CD4-positive, CD25-positive, alpha-beta regulatory T cell (primary cell): ENCODE data around the gene ZNF18. TPM values are rescaled to one million over a fixed set of nuclear protein-coding genes. Genes with fewer than 3 reads are reported as not detected.

Experiments
- ATAC-seq, 2 donors: fragments of 150-1000 bp; cut with Tn5 transposase; one replicate each; pipeline ENCODE4 v1.10.0; 2021; ENCODE audit warnings: low read depth in 2 of 2, moderate number of reproducible peaks in 2 of 2, moderate library complexity in 1 of 2
- DNase-seq, 3 donors: peaks; one replicate each; pipeline versions ENCODE4 v3.0.0 to v3.0.0-alpha.2; 2012 to 2022; ENCODE audit warnings: mixed read lengths in 1 of 3
- H3K27ac ChIP-seq: one replicate; pipeline ENCODE4 v1.7.0; 2013; ENCODE audit warnings: mild to moderate bottlenecking, low read length; ENCODE audit not compliant: insufficient read depth, poor library complexity, severe bottlenecking
- H3K27me3 ChIP-seq: one replicate; pipeline ENCODE4 v1.7.0; 2013; ENCODE audit warnings: low read length; ENCODE audit not compliant: control insufficient read depth, insufficient read depth
- H3K36me3 ChIP-seq: one replicate; pipeline ENCODE4 v1.7.0; 2013; ENCODE audit warnings: mild to moderate bottlenecking, low read length, moderate library complexity; ENCODE audit not compliant: control insufficient read depth, insufficient read depth
- H3K4me1 ChIP-seq: 2 replicates; pipeline ENCODE4 v1.7.0; 2013; ENCODE audit warnings: mild to moderate bottlenecking, low read length; ENCODE audit not compliant: insufficient read depth, control insufficient read depth, poor library complexity, severe bottlenecking
- H3K4me3 ChIP-seq: one replicate; pipeline ENCODE4 v1.7.0; 2013; ENCODE audit warnings: low read depth, mild to moderate bottlenecking, low read length, moderate library complexity
- H3K9me3 ChIP-seq, 2 experiments: 1 replicate in 1 of 2; 2 replicates in 1 of 2; pipeline ENCODE4 v1.7.0; 2013; ENCODE audit warnings: low read length in 2 of 2, mild to moderate bottlenecking in 1 of 2, moderate library complexity in 1 of 2; ENCODE audit not compliant: control insufficient read depth in 2 of 2
- H3K27ac Mint-ChIP-seq, 3 donors: one replicate each; pipeline ENCODE4 v1.8.0; 2020 to 2022; ENCODE audit warnings: mild to moderate bottlenecking in 3 of 3, mixed read lengths in 3 of 3, moderate library complexity in 2 of 3
- H3K27me3 Mint-ChIP-seq: one replicate; pipeline ENCODE4 v1.8.0; 2022; ENCODE audit warnings: mild to moderate bottlenecking, mixed read lengths
- H3K36me3 Mint-ChIP-seq: one replicate; pipeline ENCODE4 v1.8.0; 2020; ENCODE audit warnings: mixed read lengths
- H3K4me1 Mint-ChIP-seq, 4 donors: one replicate each; pipeline ENCODE4 v1.8.0; 2020 to 2022; ENCODE audit warnings: mixed read lengths in 4 of 4, mild to moderate bottlenecking in 1 of 4
- H3K4me3 Mint-ChIP-seq, 4 donors: one replicate each; pipeline ENCODE4 v1.8.0; 2020 to 2022; ENCODE audit warnings: mild to moderate bottlenecking in 4 of 4, mixed read lengths in 4 of 4, moderate library complexity in 3 of 4
- H3K9me3 Mint-ChIP-seq, 7 donors: one replicate each; pipeline ENCODE4 v1.8.0; 2020 to 2022; ENCODE audit warnings: mixed read lengths in 7 of 7, mild to moderate bottlenecking in 3 of 7, moderate library complexity in 2 of 7
- polyA plus RNA-seq, 4 donors: library from polyadenylated mRNA; unstranded; fragments of 300-500 nt; fragmentation: Illumina TruSeq; gene quantifications; one replicate each; pipeline ENCODE4 v1.2.3, GENCODE V29; 2021
- total RNA-seq: library from RNA; stranded (reverse); gene quantifications from one replicate; pipeline ENCODE4 v1.2.3, GENCODE V29; 2022

The ZNF18 gene
- total and polyA plus RNA-seq, 5 donors from 2014 or later: 10.6 to 15.4 (median 11.9) TPM

GRCh38 chr17:11940904-11941303 is 56.4 kb downstream of the ZNF18 start:
- H3K4me3 Mint-ChIP-seq: no peak overlapping the region
- Histone ChIP-seq H3K36me3 (no peaks in the 10 kb centered on the region), H3K4me3 (no peak overlapping the region), H3K27ac (no peak overlapping the region), H3K9me3 (no peaks in the 10 kb centered on the region), H3K4me1 (no peaks in the 10 kb centered on the region), H3K27me3 (no peaks in the 10 kb centered on the region)
- no peaks in the 10 kb centered on the region for H3K27me3 Mint-ChIP-seq
- H3K27ac Mint-ChIP-seq: no peak overlapping the region
- H3K36me3 Mint-ChIP-seq: no peaks in the 10 kb centered on the region
- no peak for ATAC-seq
- no peaks in the 10 kb centered on the region for H3K4me1 Mint-ChIP-seq
- DNase-seq: no peak
- H3K9me3 Mint-ChIP-seq: peaks cover 0 to 9% (median 0%) of the 10 kb centered on the region in 7 donors

- peak in 1 of 3 donors; percentile 28 for DNase-seq
Measured at GRCh38 chr17:11935734-11936406, 61.4 kb downstream of the ZNF18 start.

GRCh38 chr17:11932337-11932898 is 64.9 kb downstream of the ZNF18 start:
- no peaks in the 10 kb centered on the region for H3K4me1 Mint-ChIP-seq
- Histone ChIP-seq H3K4me3 (no peak overlapping the region), H3K4me1 (no peaks in the 10 kb centered on the region), H3K27me3 (no peaks in the 10 kb centered on the region), H3K9me3 (no peaks in the 10 kb centered on the region), H3K27ac (no peak overlapping the region), H3K36me3 (no peaks in the 10 kb centered on the region)
- peaks cover 0 to 4% (median 0%) of the 10 kb centered on the region in 7 donors for H3K9me3 Mint-ChIP-seq
- H3K27ac Mint-ChIP-seq: no peak overlapping the region
- H3K36me3 Mint-ChIP-seq: no peaks in the 10 kb centered on the region
- DNase-seq (no peak), ATAC-seq (no peak)
- no peak overlapping the region for H3K4me3 Mint-ChIP-seq
- no peaks in the 10 kb centered on the region for H3K27me3 Mint-ChIP-seq

More at GRCh38 chr17:11935734-11936406, 61.4 kb downstream of the ZNF18 start:
- H3K36me3 Mint-ChIP-seq: no peaks in the 10 kb centered on the region
- peaks cover 0 to 6% (median 0%) of the 10 kb centered on the region in 7 donors for H3K9me3 Mint-ChIP-seq
- no peaks in the 10 kb centered on the region for H3K9me3 ChIP-seq
- no peak overlapping the region for H3K4me3 Mint-ChIP-seq
- no peak for ATAC-seq
- no peak overlapping the region for H3K27ac Mint-ChIP-seq
- no peak overlapping the region for H3K4me3 ChIP-seq
- H3K4me1 Mint-ChIP-seq: no peaks in the 10 kb centered on the region
- H3K36me3 ChIP-seq: no peaks in the 10 kb centered on the region
- no peak overlapping the region for H3K27ac ChIP-seq
- no peaks in the 10 kb centered on the region for H3K4me1 ChIP-seq
- no peaks in the 10 kb centered on the region for H3K27me3 Mint-ChIP-seq
- H3K27me3 ChIP-seq: no peaks in the 10 kb centered on the region

GRCh38 chr17:11928436-11928835 is 68.8 kb downstream of the ZNF18 start:
- ATAC-seq (no peak), DNase-seq (no peak)
- H3K27ac Mint-ChIP-seq: peak overlapping the region in 1 of 3 donors; percentile 2
- no peak overlapping the region for H3K4me3 Mint-ChIP-seq
- no peaks in the 10 kb centered on the region for H3K27me3 Mint-ChIP-seq
- Histone ChIP-seq H3K36me3 (no peaks in the 10 kb centered on the region), H3K27me3 (no peaks in the 10 kb centered on the region), H3K9me3 (no peaks in the 10 kb centered on the region), H3K27ac (no peak overlapping the region), H3K4me1 (no peaks in the 10 kb centered on the region), H3K4me3 (no peak overlapping the region)
- H3K4me1 Mint-ChIP-seq: peaks cover 0 to 3% (median 0%) of the 10 kb centered on the region in 4 donors
- no peaks in the 10 kb centered on the region for H3K36me3 Mint-ChIP-seq
- H3K9me3 Mint-ChIP-seq: peaks cover 0 to 10% (median 5%) of the 10 kb centered on the region in 7 donors

Other genes starting within 250 kb of the ZNF18 start
- 26.1 TPM for gene MAP2K4, start 23.4 kb upstream of the ZNF18 start, total RNA-seq
- 10 to 100 TPM; 25.1 to 30.6 (median 25.8) TPM for gene MAP2K4, start 23.4 kb upstream of the ZNF18 start, polyA plus RNA-seq